GM21528 (cell line): ENCODE data around the gene DBNL.

Source experiments
- ATAC-seq: cut with Tn5 transposase; IDR thresholded peaks from one replicate; pipeline ENCODE4 v1.9.1; 2021; ENCODE audit warnings: mild to moderate bottlenecking, moderate library complexity; ENCODE audit not compliant: unreplicated experiment, low FRiP score

DBNL gene

GRCh38 chr7:44060091-44060947 lies 15.8 kb downstream of the DBNL start:
- no peak for ATAC-seq

- no peak for ATAC-seq
Observed at GRCh38 chr7:44060948-44061644, 16.6 kb downstream of the DBNL start.

- ATAC-seq = no peak
Observed at GRCh38 chr7:44061645-44062179, 17.2 kb downstream of the DBNL start.

GRCh38 chr7:44062180-44062902 lies 17.8 kb downstream of the DBNL start:
- ATAC-seq = no peak

- ATAC-seq = no peak
Observed at GRCh38 chr7:44062903-44063295, 18.4 kb downstream of the DBNL start.

- ATAC-seq = no peak
Observed at GRCh38 chr7:44063547-44063893, 19.0 kb downstream of the DBNL start.

- no peak for ATAC-seq
Observed at GRCh38 chr7:44063894-44064651, 19.6 kb downstream of the DBNL start.

GRCh38 chr7:44064791-44065430 lies 20.4 kb downstream of the DBNL start:
- ATAC-seq = no peak

- ATAC-seq = no peak
Observed at GRCh38 chr7:44065431-44066110, 21.1 kb downstream of the DBNL start, which contains the start of gene PGAM2. Gene PGAM2 (minus strand): TSS chr7:44065567. CDS start chr7:44065529, 38 bp downstream.

- no peak for ATAC-seq
Observed at GRCh38 chr7:44066111-44066460, 21.6 kb downstream of the DBNL start.

GRCh38 chr7:44066494-44067063 lies 22.1 kb downstream of the DBNL start:
- no peak for ATAC-seq

- no peak for ATAC-seq
Observed at GRCh38 chr7:44067064-44067951, 22.8 kb downstream of the DBNL start.

- ATAC-seq = no peak
Observed at GRCh38 chr7:44068054-44068453, 23.6 kb downstream of the DBNL start.

GRCh38 chr7:44071726-44072363 lies 27.3 kb downstream of the DBNL start:
- no peak for ATAC-seq

- no peak for ATAC-seq
Observed at GRCh38 chr7:44072364-44073231, 28.1 kb downstream of the DBNL start.

GRCh38 chr7:44073664-44074348 lies 29.3 kb downstream of the DBNL start:
- ATAC-seq = peak; percentile 47
